Measurements from ENCODE around the gene TRPV5.

The TRPV5 gene

GRCh38 chr7:142882338-142882678 lies 51.2 kb downstream of the TRPV5 start:
- Mint-ChIP-seq H3K4me1 (no peaks in the 10 kb centered on the region), H3K36me3 (ENCODE audit: low read depth) (no peaks in the 10 kb centered on the region), H3K4me3 (no peak overlapping the region), H3K9me3 (no peaks in the 10 kb centered on the region), H3K27ac (no peak overlapping the region), H3K27me3 (ENCODE audit: low read depth) (peaks cover 21% of the 10 kb centered on the region)
- TF ChIP-seq CTCF (IDR thresholded peaks at IDR 0.05; ENCODE audit: unreplicated experiment in 3 of 3), result no peak

GRCh38 chr7:142881586-142882337 lies 51.8 kb downstream of the TRPV5 start:
- H3K4me3 Mint-ChIP-seq, result no peak overlapping the region
- H3K36me3 Mint-ChIP-seq (ENCODE audit: low read depth), result no peaks in the 10 kb centered on the region
- H3K9me3 Mint-ChIP-seq, result no peaks in the 10 kb centered on the region
- peaks cover 23% of the 10 kb centered on the region for H3K27me3 Mint-ChIP-seq (ENCODE audit: low read depth)
- no peaks in the 10 kb centered on the region for H3K4me1 Mint-ChIP-seq
- no peak for TF ChIP-seq CTCF (IDR thresholded peaks at IDR 0.05; ENCODE audit: unreplicated experiment in 3 of 3)
- H3K27ac Mint-ChIP-seq, result no peak overlapping the region

- H3K27ac Mint-ChIP-seq, result no peak overlapping the region
- no peaks in the 10 kb centered on the region for H3K4me1 Mint-ChIP-seq
- TF ChIP-seq CTCF (IDR thresholded peaks at IDR 0.05; ENCODE audit: unreplicated experiment in 3 of 3), result peak; percentile 34 to 60 (median 52)
- H3K27me3 Mint-ChIP-seq (ENCODE audit: low read depth), result peaks cover 28% of the 10 kb centered on the region
- no peaks in the 10 kb centered on the region for H3K36me3 Mint-ChIP-seq (ENCODE audit: low read depth)
- H3K9me3 Mint-ChIP-seq, result no peaks in the 10 kb centered on the region
- no peak overlapping the region for H3K4me3 Mint-ChIP-seq
Measured at GRCh38 chr7:142880876-142881505, 52.6 kb downstream of the TRPV5 start.

- H3K9me3 Mint-ChIP-seq, result no peaks in the 10 kb centered on the region
Measured at GRCh38 chr7:142879060-142879459, 54.5 kb downstream of the TRPV5 start.

GRCh38 chr7:142878315-142878714 lies 55.2 kb downstream of the TRPV5 start:
- Mint-ChIP-seq H3K4me3 (no peak overlapping the region), H3K27ac (no peak overlapping the region), H3K4me1 (no peaks in the 10 kb centered on the region), H3K9me3 (no peaks in the 10 kb centered on the region), H3K27me3 (ENCODE audit: low read depth) (peaks cover 28% of the 10 kb centered on the region), H3K36me3 (ENCODE audit: low read depth) (peaks cover 4% of the 10 kb centered on the region)
- TF ChIP-seq CTCF (IDR thresholded peaks at IDR 0.05; ENCODE audit: unreplicated experiment in 3 of 3), result no peak

More at GRCh38 chr7:142879060-142879459, 54.5 kb downstream of the TRPV5 start:
- Mint-ChIP-seq H3K27me3 (ENCODE audit: low read depth) (peaks cover 28% of the 10 kb centered on the region), H3K4me1 (no peaks in the 10 kb centered on the region), H3K27ac (no peak overlapping the region), H3K36me3 (ENCODE audit: low read depth) (peaks cover under 1% of the 10 kb centered on the region), H3K4me3 (no peak overlapping the region)
- no peak for TF ChIP-seq CTCF (IDR thresholded peaks at IDR 0.05; ENCODE audit: unreplicated experiment in 3 of 3)

All from nephron (organoid).